ENCODE measurements around the gene SPATA45.
"Not testable (repeated sequence)": the region's sequence is repeated elsewhere in the genome, so short reads cannot be mapped to it uniquely, and the experiment has no call there.

The SPATA45 gene

GRCh38 chr1:212847549-212847948 lies at the start of gene SPATA45:
SPATA45 (minus strand) TSS chr1:212847649; CDS start chr1:212836149, 11,500 bp downstream.
- no peak for DNase-seq (ENCODE audit: low read depth)

- no peak for DNase-seq (ENCODE audit: low read depth)
Measured at GRCh38 chr1:212892108-212892507, 44.7 kb upstream of the SPATA45 start.

- no peak for DNase-seq (ENCODE audit: low read depth)
Measured at GRCh38 chr1:212884592-212884991, 37.1 kb upstream of the SPATA45 start.

GRCh38 chr1:212879947-212880690 lies 32.7 kb upstream of the SPATA45 start:
- no peak for DNase-seq (ENCODE audit: low read depth)

- no peak for DNase-seq (ENCODE audit: low read depth)
Measured at GRCh38 chr1:212878418-212878817, 31.0 kb upstream of the SPATA45 start.

- no peak for DNase-seq (ENCODE audit: low read depth)
Measured at GRCh38 chr1:212873518-212873917, 26.1 kb upstream of the SPATA45 start.

- DNase-seq (ENCODE audit: low read depth), result no peak
Measured at GRCh38 chr1:212871976-212872375, 24.5 kb upstream of the SPATA45 start.

GRCh38 chr1:212867192-212867591 lies 19.7 kb upstream of the SPATA45 start:
- no peak for DNase-seq (ENCODE audit: low read depth)

- no peak for DNase-seq (ENCODE audit: low read depth)
Measured at GRCh38 chr1:212864201-212864600, 16.8 kb upstream of the SPATA45 start.

- DNase-seq (ENCODE audit: low read depth), result not testable (repeated sequence)
Measured at GRCh38 chr1:212863345-212863744, 15.9 kb upstream of the SPATA45 start.

- DNase-seq (ENCODE audit: low read depth), result no peak
Measured at GRCh38 chr1:212862111-212862690, 14.8 kb upstream of the SPATA45 start.

GRCh38 chr1:212860713-212861581 lies 13.5 kb upstream of the SPATA45 start:
- DNase-seq (ENCODE audit: low read depth), result no peak

GRCh38 chr1:212858461-212859265 lies 11.2 kb upstream of the SPATA45 start:
- peak; percentile 6 for DNase-seq (ENCODE audit: low read depth)

GRCh38 chr1:212857992-212858460 lies 10.6 kb upstream of the SPATA45 start, which contains the start of gene FLVCR1:
FLVCR1 (plus strand) TSS chr1:212858275; CDS start chr1:212858453, 178 bp downstream.
- peak; percentile 92 for DNase-seq (ENCODE audit: low read depth)

- no peak for DNase-seq (ENCODE audit: low read depth)
Measured at GRCh38 chr1:212856755-212857154, 9.3 kb upstream of the SPATA45 start.

- DNase-seq (ENCODE audit: low read depth), result no peak
Measured at GRCh38 chr1:212853658-212854057, 6.2 kb upstream of the SPATA45 start.

- DNase-seq (ENCODE audit: low read depth), result no peak
Measured at GRCh38 chr1:212852105-212852688, 4.7 kb upstream of the SPATA45 start.

- DNase-seq (ENCODE audit: low read depth), result not testable (repeated sequence)
Measured at GRCh38 chr1:212844521-212844920, 2.9 kb downstream of the SPATA45 start.

- DNase-seq (ENCODE audit: low read depth), result no peak
Measured at GRCh38 chr1:212838145-212838544, 9.3 kb downstream of the SPATA45 start.

- DNase-seq (ENCODE audit: low read depth), result not testable (repeated sequence)
Measured at GRCh38 chr1:212833211-212834207, 13.9 kb downstream of the SPATA45 start.

All from stromal cell of bone marrow (primary cell).